Uterus (tissue), 2 donors: ENCODE results near the gene SIPA1L3.

Source experiments
- POLR2A ChIP-seq, 2 donors: fragments of 450-650 bp; IDR thresholded peaks; one replicate each; pipeline ENCODE4 v1.6.1; 2016; ENCODE audit warnings: antibody characterized with exemption in 2 of 2, mild to moderate bottlenecking in 1 of 2, moderate library complexity in 1 of 2
- TF ChIP-seq, protein P1 (sequence below), 4 experiments: fragments of 200-600 bp in 2 of 4; fragments of 450-650 bp in 2 of 4; sonication (generic) in 2 of 4; IDR thresholded peaks; one replicate each; pipeline ENCODE4 v1.5.1; 2016 to 2019; ENCODE audit warnings: antibody characterized with exemption in 4 of 4, mild to moderate bottlenecking in 2 of 4, moderate library complexity in 1 of 4

- TF ChIP-seq, protein P1, sequence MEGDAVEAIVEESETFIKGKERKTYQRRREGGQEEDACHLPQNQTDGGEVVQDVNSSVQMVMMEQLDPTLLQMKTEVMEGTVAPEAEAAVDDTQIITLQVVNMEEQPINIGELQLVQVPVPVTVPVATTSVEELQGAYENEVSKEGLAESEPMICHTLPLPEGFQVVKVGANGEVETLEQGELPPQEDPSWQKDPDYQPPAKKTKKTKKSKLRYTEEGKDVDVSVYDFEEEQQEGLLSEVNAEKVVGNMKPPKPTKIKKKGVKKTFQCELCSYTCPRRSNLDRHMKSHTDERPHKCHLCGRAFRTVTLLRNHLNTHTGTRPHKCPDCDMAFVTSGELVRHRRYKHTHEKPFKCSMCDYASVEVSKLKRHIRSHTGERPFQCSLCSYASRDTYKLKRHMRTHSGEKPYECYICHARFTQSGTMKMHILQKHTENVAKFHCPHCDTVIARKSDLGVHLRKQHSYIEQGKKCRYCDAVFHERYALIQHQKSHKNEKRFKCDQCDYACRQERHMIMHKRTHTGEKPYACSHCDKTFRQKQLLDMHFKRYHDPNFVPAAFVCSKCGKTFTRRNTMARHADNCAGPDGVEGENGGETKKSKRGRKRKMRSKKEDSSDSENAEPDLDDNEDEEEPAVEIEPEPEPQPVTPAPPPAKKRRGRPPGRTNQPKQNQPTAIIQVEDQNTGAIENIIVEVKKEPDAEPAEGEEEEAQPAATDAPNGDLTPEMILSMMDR (IDR thresholded peaks at IDR 0.05): no peak
- TF ChIP-seq POLR2A (IDR thresholded peaks at IDR 0.05): no peak
These were observed 256.6 kb downstream of the SIPA1L3 start for GRCh38 chr19:38163419-38164290.
